SU-DHL-6 (cell line): ENCODE data around the gene FPR2.

Experiments used
- H2AFZ ChIP-seq: fragments of 200-600 bp; sonication (generic); 2 replicates; pipeline ENCODE4 v1.6.1; 2014; ENCODE audit warnings: low read depth, mild to moderate bottlenecking, moderate library complexity, mixed read lengths, antibody characterized with exemption, low read length; ENCODE audit not compliant: severe bottlenecking
- H3F3A ChIP-seq: fragments of 200-600 bp; shearing (Covaris generic); 2 replicates; pipeline ENCODE4 v1.6.0; 2016; ENCODE audit warnings: antibody characterized with exemption, mild to moderate bottlenecking; ENCODE audit not compliant: insufficient read depth
- H3K27ac ChIP-seq: fragments of 200-600 bp; sonication (generic); 2 replicates; pipeline ENCODE4 v1.5.1; 2016; ENCODE audit warnings: low read depth, mild to moderate bottlenecking, low read length, moderate library complexity, mixed read lengths
- H3K27me3 ChIP-seq: fragments of 200-600 bp; sonication (generic), shearing (Covaris generic); 2 replicates; pipeline ENCODE4 v1.6.0; 2014; ENCODE audit warnings: mild to moderate bottlenecking, low read length
- H3K36me3 ChIP-seq: fragments of 200-600 bp; sonication (generic); 2 replicates; pipeline ENCODE4 v1.6.1; 2014; ENCODE audit warnings: mild to moderate bottlenecking, low read length, mixed read lengths
- H3K4me2 ChIP-seq: fragments of 300-600, 200-600 bp; shearing (Covaris generic), sonication (generic); 2 replicates; pipeline ENCODE4 v1.6.0; 2014; ENCODE audit warnings: low read length, low read depth, mild to moderate bottlenecking; ENCODE audit not compliant: poor library complexity, severe bottlenecking
- H3K4me3 ChIP-seq: fragments of 200-600 bp; sonication (generic); 2 replicates; pipeline ENCODE4 v1.5.1; 2014; ENCODE audit warnings: antibody characterized with exemption, low read length, mild to moderate bottlenecking, mixed read lengths; ENCODE audit not compliant: insufficient read depth, poor library complexity, severe bottlenecking
- H3K79me2 ChIP-seq: fragments of 200-600 bp; sonication (generic); 2 replicates; pipeline ENCODE4 v1.6.1; 2014; ENCODE audit warnings: mild to moderate bottlenecking, low read length, moderate library complexity; ENCODE audit not compliant: insufficient read depth
- H3K9ac ChIP-seq: fragments of 200-600 bp; sonication (generic); 2 replicates; pipeline ENCODE4 v1.7.0; 2014; ENCODE audit warnings: mild to moderate bottlenecking, low read length
- H3K9me2 ChIP-seq: fragments of 200-600 bp; sonication (generic); replicated peaks from 2 replicates; pipeline ENCODE4 v1.6.1; 2014; ENCODE audit warnings: low read length; ENCODE audit not compliant: insufficient read depth
- H3K9me3 ChIP-seq: fragments of 200-600 bp; sonication (generic); 2 replicates; pipeline ENCODE4 v1.6.1; 2014; ENCODE audit warnings: low read length, mixed read lengths; ENCODE audit not compliant: insufficient read depth
- H4K20me1 ChIP-seq: fragments of 200-600 bp; sonication (generic); 2 replicates; pipeline ENCODE4 v1.6.1; 2014; ENCODE audit warnings: low read depth, mild to moderate bottlenecking, antibody characterized with exemption, low read length, moderate library complexity, mixed read lengths
- EZH2phosphoT487 ChIP-seq: fragments of 200-600 bp; sonication (generic), shearing (Covaris generic); conservative IDR thresholded peaks from 2 replicates; pipeline ENCODE4 v1.6.1; 2018; ENCODE audit warnings: mild to moderate bottlenecking, antibody characterized with exemption, low read length, moderate library complexity, mixed read lengths
- TF ChIP-seq, protein P1 (sequence below): fragments of 200-600 bp; sonication (generic); IDR thresholded peaks from one replicate; pipeline ENCODE4 v1.5.1; 2017; ENCODE audit warnings: antibody characterized with exemption, mild to moderate bottlenecking, low read length, moderate library complexity; ENCODE audit not compliant: insufficient read depth, poor library complexity, severe bottlenecking

The FPR2 gene

DNA sequence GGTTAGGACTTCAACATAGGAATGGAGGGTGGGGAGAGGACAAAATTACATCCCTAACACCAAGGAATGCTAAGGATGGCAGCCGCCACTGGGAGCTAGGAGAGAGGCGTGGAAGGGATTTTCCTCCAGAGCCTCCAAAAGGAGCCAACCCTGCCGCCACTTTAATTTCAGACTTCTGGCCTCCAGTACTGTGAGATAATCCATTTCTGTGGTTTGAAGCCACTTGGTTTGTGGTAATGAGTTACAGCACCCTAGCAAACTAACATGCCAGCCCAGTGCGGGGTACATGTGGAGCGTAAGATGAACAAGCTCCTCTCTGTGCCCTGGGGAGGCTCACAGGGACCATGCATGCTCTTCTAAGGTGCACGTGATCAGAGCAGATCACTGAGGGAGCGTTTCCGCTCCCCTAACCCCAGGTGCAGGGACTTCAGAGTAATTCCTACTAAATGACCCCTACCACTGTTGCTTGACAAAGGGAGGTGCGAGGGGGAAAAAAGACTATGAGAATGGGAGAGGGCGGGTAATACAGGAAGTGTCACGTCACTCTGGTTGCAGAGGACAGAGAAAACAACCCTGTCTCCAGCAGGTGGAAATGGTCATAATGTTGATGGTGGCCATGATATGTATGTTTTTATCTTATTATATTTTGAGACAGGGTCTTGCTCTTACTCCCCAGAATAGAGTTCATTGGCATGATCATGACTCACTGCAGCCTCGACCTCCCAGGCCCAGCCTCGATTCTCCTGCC lies 21.3 kb upstream of the FPR2 start:
- no peak overlapping the region for H2AFZ ChIP-seq
- H3K4me2 ChIP-seq: no peak overlapping the region
- no peak overlapping the region for H3K9ac ChIP-seq
- TF ChIP-seq, protein P1, sequence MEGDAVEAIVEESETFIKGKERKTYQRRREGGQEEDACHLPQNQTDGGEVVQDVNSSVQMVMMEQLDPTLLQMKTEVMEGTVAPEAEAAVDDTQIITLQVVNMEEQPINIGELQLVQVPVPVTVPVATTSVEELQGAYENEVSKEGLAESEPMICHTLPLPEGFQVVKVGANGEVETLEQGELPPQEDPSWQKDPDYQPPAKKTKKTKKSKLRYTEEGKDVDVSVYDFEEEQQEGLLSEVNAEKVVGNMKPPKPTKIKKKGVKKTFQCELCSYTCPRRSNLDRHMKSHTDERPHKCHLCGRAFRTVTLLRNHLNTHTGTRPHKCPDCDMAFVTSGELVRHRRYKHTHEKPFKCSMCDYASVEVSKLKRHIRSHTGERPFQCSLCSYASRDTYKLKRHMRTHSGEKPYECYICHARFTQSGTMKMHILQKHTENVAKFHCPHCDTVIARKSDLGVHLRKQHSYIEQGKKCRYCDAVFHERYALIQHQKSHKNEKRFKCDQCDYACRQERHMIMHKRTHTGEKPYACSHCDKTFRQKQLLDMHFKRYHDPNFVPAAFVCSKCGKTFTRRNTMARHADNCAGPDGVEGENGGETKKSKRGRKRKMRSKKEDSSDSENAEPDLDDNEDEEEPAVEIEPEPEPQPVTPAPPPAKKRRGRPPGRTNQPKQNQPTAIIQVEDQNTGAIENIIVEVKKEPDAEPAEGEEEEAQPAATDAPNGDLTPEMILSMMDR: no peak
- no peak for TF ChIP-seq EZH2phosphoT487
- H3K27ac ChIP-seq: no peak overlapping the region
- H4K20me1 ChIP-seq: no peaks in the 10 kb centered on the region
- H3K4me3 ChIP-seq: no peak overlapping the region
- no peaks in the 10 kb centered on the region for H3K36me3 ChIP-seq
- no peaks in the 10 kb centered on the region for H3F3A ChIP-seq
- no peaks in the 10 kb centered on the region for H3K27me3 ChIP-seq
- no peaks in the 10 kb centered on the region for H3K9me2 ChIP-seq
- H3K9me3 ChIP-seq: no peaks in the 10 kb centered on the region
- no peaks in the 10 kb centered on the region for H3K79me2 ChIP-seq

DNA sequence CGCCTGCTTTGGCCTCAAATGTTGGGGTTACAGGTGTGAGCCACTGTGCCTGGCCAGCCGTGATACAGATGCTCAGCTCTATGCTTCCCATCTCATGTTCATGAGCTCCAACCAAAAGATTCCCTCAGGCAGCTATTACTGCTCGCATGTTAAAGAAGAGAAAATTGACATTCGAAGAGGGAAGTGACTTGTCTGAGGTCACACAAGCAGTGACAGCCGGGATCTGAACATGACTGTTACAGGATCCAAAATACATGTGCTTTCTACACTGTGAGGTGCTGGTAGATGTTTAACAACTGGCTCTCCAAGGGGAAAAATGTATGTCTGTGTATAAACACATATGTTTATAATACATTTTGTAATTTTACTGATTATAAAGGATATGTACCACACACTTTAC lies 20.6 kb upstream of the FPR2 start:
- H3K27me3 ChIP-seq: no peaks in the 10 kb centered on the region
- no peak overlapping the region for H3K27ac ChIP-seq
- H3K9me3 ChIP-seq: no peaks in the 10 kb centered on the region
- H3K9ac ChIP-seq: no peak overlapping the region
- H3K4me3 ChIP-seq: no peak overlapping the region
- H2AFZ ChIP-seq: no peak overlapping the region
- TF ChIP-seq, protein P1: no peak
- TF ChIP-seq EZH2phosphoT487: no peak
- H4K20me1 ChIP-seq: no peaks in the 10 kb centered on the region
- no peak overlapping the region for H3K4me2 ChIP-seq
- no peaks in the 10 kb centered on the region for H3K79me2 ChIP-seq
- H3K9me2 ChIP-seq: no peaks in the 10 kb centered on the region
- H3K36me3 ChIP-seq: no peaks in the 10 kb centered on the region
- no peaks in the 10 kb centered on the region for H3F3A ChIP-seq

DNA sequence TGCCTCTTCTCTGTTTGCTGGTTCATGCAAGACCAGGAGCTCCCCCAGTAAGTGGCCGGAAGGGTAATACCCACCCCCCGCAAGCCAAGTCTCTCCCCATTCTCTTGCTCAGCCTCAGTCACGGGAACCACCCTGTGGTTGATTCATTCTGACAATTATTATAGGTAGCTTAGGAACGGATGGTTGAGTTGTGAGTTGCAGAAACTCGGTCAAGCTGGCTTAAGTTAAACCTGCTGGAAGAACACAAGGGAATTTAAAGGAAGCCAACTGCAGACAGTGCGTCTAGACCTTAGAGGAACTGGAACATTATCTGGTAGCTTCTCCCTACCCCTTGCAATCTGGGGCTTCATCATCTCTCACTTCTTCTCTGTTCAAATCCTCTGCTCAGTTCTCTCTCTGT lies 18.2 kb upstream of the FPR2 start:
- Histone ChIP-seq H4K20me1 (no peaks in the 10 kb centered on the region), H3K9me2 (no peaks in the 10 kb centered on the region), H3K27me3 (no peaks in the 10 kb centered on the region), H3K9me3 (no peaks in the 10 kb centered on the region), H3F3A (no peaks in the 10 kb centered on the region), H3K79me2 (no peaks in the 10 kb centered on the region), H3K36me3 (no peaks in the 10 kb centered on the region), H3K4me3 (no peak overlapping the region), H2AFZ (no peak overlapping the region), H3K27ac (no peak overlapping the region), H3K9ac (no peak overlapping the region), H3K4me2 (no peak overlapping the region)
- TF ChIP-seq EZH2phosphoT487: no peak
- TF ChIP-seq, protein P1: no peak
